GM19468 (cell line): Measurements from ENCODE around the gene PSMC3.

Experiments
- ATAC-seq: cut with Tn5 transposase; IDR thresholded peaks from one replicate; pipeline ENCODE4 v1.9.1; 2021; ENCODE audit warnings: mild to moderate bottlenecking, moderate library complexity, moderate number of reproducible peaks; ENCODE audit not compliant: unreplicated experiment; ENCODE audit errors: extremely low read depth

Gene PSMC3

GRCh38 chr11:47443817-47444216, 17.6 kb upstream of the PSMC3 start:
- ATAC-seq, result no peak

GRCh38 chr11:47443028-47443700, 16.9 kb upstream of the PSMC3 start:
- no peak for ATAC-seq

DNA sequence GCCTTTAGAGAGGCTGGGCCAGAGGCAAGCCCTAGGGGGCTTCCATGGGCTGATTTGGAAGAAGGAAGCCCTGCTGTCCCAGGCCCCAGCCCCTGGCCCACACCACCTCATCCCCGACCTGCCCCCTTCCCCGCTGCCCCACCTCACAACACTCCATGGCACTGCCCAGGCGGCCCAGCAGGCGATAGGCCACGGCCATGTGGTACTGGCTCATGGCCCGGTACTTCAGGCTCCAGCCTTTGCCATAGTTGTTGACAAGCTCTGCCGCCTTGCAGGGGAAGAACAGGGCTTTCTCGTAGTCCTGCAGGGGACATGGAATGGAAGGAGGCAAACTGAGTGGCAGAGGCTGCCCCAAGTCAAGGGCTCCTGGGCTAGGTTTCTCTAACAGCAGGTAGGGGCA, 16.3 kb upstream of the PSMC3 start:
- no peak for ATAC-seq

- ATAC-seq, result no peak
These were observed 15.2 kb upstream of the PSMC3 start for GRCh38 chr11:47441421-47441820.

- ATAC-seq, result no peak
These were observed 13.8 kb upstream of the PSMC3 start for GRCh38 chr11:47440054-47440476.

DNA sequence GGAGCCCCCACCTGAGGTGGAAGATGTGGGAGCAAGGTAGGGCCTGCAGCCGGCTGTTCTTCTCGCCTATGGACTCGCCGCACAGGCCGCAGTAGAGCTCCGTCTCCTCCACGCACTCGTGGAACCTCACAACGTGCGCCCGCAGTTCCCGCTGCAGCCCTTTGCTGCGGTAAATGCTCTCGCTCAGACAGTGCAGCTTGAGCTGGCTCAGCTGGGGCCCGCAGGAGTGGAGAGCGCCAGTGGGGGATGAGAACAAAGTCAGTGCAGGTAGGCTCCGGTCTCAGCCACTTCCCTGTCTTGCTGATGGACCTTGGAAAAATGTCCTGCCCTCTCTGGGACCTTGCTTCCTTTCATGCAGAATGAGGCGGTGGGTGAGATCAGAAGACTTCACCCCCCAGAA, 12.5 kb upstream of the PSMC3 start:
- no peak for ATAC-seq

DNA sequence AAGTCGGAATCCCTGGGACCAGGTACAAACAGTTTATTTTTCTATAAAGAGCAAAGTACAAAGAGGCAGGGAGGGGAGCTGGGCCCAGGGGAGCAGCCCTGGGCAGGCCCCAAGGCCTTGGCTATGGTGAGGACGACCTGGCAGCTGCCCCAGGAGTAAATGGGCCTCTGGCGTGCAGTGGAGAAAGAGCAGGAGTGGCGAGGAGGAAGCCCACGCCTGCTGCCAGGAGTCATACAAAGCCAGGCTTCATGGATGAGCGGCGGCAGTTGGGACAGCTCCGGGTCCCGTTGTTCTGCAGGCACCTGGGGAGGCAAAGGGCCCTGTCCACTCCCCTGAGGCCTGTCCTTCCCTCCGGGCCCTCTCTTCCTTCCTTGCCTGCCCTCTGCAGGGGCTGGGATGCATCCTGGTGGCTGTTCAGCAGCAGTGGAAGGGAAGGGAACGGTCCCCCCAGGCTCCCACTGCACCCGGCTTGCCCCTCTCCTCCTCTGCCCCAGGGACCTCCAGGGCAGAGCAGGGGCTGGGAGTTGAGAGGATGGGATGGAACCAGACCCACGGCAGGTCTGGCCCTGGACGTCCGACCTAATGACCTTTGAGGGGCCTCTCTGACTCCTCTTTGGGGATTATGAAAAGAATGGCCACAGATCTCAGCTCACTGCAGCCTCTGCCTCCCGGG, 11.6 kb upstream of the PSMC3 start:
- no peak for ATAC-seq

DNA sequence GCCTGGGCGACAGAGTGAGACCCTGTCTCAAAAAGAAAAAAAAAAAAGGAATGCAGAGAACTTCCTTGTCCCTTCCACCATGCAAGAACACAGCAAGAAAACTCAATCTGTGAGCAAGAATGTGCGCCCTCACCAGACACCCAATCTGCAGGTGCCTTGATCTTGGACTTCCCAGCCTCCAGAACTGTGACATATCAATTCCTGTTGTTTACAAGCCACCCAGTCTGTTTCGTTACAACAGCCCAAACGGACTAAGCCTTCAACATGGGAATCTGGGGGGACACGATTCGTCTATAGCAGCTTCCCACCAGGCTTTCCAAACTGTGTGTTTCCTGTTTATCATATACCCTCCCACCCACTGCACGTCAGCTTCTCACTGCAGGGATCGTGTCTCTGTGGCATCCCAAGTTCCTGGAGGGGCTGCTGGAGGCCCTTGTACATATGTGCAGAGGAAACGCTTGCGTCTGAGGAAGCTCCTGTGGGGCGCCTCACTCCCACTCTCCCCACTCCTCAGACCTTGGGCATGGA, 11.0 kb upstream of the PSMC3 start:
- ATAC-seq, result no peak

GRCh38 chr11:47436726-47437125, 10.5 kb upstream of the PSMC3 start:
- ATAC-seq, result no peak

DNA sequence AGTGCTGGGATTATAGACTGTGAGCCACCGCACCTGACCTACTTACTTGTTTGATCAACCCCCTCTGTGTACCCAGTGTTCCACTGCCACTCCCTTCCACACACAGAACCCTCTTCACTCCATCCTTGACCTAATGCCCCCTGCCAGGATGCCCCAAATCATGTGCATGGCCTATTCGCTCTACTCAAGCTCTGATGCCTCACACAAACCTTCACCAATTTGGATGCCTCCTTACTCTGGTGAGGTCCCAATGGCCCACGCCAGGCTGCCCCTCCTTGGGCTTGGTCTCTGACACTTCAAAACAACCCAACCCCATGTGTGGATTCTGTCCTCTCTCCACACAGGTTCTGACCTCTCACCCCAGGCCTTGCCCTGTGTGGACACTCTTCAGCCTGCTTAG, 9.4 kb upstream of the PSMC3 start:
- ATAC-seq, result no peak

GRCh38 chr11:47434011-47434786, 8.0 kb upstream of the PSMC3 start:
- ATAC-seq, result no peak

- ATAC-seq, result no peak
These were observed 6.9 kb upstream of the PSMC3 start for GRCh38 chr11:47433157-47433556.

GRCh38 chr11:47431356-47432083, 5.3 kb upstream of the PSMC3 start:
- no peak for ATAC-seq

GRCh38 chr11:47430524-47430923, 4.3 kb upstream of the PSMC3 start:
- no peak for ATAC-seq

- no peak for ATAC-seq
These were observed 628 bp downstream of the PSMC3 start for GRCh38 chr11:47425611-47426010.

DNA sequence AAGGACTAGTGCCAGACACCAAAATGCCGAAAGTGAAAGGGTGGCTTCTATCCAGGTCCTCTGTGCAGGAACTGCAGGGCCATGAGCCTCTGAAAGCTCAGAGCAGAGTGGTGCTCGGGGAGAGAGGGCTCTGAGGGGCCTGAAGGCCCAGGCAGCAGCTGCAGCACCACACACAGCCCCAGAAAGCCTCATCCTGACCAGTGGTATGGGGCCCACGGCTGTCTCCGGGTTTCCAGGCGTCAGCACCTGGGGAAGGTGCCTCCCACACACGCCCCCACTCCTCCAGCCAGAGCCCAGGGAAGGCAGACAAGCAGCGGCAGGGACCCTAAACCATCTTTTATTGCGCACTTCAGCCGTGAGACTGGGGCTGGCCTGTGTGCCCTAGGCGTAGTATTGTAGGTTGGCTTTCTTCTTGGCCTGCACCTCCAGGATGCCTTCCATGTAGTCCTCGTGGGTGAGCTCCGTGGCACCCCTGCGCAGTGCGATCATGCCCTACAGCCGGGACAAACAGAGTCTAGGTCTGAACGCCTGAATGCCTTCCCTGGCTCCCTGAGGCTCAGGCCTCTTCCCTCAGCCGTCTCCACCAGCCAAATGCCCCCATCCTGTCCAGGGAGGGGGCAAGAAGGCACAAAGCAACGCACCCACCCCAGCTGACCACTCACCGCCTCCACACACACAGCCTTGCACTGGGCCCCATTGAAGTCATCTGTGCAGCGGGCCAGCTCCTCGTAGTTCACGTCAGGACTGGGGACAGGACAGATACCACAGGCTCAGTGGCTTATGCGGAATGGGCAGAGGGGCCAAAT, 7.6 kb downstream of the PSMC3 start:
- ATAC-seq, result no peak

- no peak for ATAC-seq
These were observed 8.5 kb downstream of the PSMC3 start for GRCh38 chr11:47417712-47418111.

GRCh38 chr11:47415949-47416472, 10.2 kb downstream of the PSMC3 start:
- ATAC-seq, result no peak

DNA sequence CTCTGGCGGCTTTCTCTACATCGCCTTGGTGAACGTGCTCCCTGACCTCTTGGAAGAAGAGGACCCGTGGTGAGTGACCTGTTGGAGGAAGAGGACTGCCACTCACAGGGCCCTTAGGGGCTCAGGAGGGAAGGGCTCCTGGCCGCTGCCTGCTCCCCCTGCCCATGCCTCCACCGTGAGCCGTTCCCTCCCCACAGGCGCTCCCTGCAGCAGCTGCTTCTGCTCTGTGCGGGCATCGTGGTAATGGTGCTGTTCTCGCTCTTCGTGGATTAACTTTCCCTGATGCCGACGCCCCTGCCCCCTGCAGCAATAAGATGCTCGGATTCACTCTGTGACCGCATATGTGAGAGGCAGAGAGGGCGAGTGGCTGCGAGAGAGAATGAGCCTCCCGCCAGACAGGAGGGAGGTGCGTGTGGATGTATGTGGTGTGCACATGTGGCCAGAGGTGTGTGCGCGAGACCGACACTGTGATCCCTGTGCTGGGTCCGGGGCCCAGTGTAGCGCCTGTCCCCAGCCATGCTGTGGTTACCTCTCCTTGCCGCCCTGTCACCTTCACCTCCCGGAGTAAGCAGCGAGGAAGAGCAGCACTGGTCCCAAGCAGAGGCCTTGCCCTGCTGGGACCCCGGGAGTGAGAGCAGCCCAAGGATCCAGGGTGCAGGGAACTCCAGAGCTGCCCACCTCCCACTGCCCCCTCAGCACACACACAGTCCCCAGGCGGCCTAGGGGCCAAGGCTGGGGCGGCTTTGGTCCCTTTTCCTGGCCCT, 11.0 kb downstream of the PSMC3 start:
- no peak for ATAC-seq
